Measurements from ENCODE around the gene ALG2.

DNA sequence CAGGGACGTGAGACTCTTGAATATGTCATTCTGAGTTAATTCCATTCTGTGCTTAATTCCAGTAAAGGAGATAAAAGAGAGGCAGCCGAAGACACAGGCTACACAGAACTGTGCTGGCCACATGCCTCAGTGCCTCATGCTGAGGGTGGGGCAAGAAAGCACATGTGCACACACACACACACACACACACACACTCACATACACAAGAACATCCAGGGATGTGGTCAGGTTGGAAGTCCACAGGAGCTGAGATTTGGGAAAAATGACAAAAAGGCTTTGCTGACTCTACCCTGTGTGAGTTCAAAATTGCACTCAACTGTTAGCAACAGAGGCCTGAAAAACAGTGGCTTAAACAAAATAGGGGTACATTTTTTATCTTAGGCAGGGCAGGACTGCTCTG is 40.5 kb downstream of the ALG2 start:
- TF ChIP-seq, protein P1, sequence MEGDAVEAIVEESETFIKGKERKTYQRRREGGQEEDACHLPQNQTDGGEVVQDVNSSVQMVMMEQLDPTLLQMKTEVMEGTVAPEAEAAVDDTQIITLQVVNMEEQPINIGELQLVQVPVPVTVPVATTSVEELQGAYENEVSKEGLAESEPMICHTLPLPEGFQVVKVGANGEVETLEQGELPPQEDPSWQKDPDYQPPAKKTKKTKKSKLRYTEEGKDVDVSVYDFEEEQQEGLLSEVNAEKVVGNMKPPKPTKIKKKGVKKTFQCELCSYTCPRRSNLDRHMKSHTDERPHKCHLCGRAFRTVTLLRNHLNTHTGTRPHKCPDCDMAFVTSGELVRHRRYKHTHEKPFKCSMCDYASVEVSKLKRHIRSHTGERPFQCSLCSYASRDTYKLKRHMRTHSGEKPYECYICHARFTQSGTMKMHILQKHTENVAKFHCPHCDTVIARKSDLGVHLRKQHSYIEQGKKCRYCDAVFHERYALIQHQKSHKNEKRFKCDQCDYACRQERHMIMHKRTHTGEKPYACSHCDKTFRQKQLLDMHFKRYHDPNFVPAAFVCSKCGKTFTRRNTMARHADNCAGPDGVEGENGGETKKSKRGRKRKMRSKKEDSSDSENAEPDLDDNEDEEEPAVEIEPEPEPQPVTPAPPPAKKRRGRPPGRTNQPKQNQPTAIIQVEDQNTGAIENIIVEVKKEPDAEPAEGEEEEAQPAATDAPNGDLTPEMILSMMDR (conservative IDR thresholded peaks at IDR 0.05; ENCODE audit: low read depth, low read length), result no peak
- TF ChIP-seq EZH2 (IDR thresholded peaks at IDR 0.05; ENCODE audit: borderline replicate concordance, low read depth, low read length, poor library complexity, severe bottlenecking), result no peak
